Lung (tissue), 12 donors: Measurements from ENCODE around the gene KCNJ6. TPM values are rescaled to one million over a fixed set of nuclear protein-coding genes. Genes with fewer than 3 reads are reported as not detected.
"Not testable (repeated sequence)": the region's sequence is repeated elsewhere in the genome, so short reads cannot be mapped to it uniquely, and the experiment has no call there.

ENCODE experiments used
- ATAC-seq: fragments of 200-7000 bp; cut with Tn5 transposase; one replicate; pipeline ENCODE4 v1.9.1; 2020; ENCODE audit warnings: moderate number of reproducible peaks; ENCODE audit not compliant: insufficient read depth, low FRiP score
- DNase-seq, 3 donors: peaks; one replicate each; pipeline ENCODE4 v3.0.0-alpha.2; 2013 to 2017
- H3K27ac ChIP-seq, 2 donors: one replicate each; pipeline ENCODE4 v1.5.1; 2013; ENCODE audit warnings: mild to moderate bottlenecking in 2 of 2, moderate library complexity in 2 of 2, control low read depth in 1 of 2, inconsistent platforms in 1 of 2, low read depth in 1 of 2, low read length in 1 of 2
- H3K27me3 ChIP-seq, 3 donors: one replicate each; pipeline ENCODE4 v1.5.1; 2013; ENCODE audit warnings: low read length in 2 of 3; ENCODE audit not compliant: control insufficient read depth in 3 of 3, insufficient read depth in 3 of 3
- H3K36me3 ChIP-seq, 4 donors: one replicate each; pipeline ENCODE4 v1.5.1; 2013; ENCODE audit warnings: low read length in 4 of 4, mild to moderate bottlenecking in 1 of 4, moderate library complexity in 1 of 4; ENCODE audit not compliant: control insufficient read depth in 4 of 4, insufficient read depth in 4 of 4
- H3K4me1 ChIP-seq, 5 donors: one replicate each; pipeline ENCODE4 v1.5.1; 2013; ENCODE audit warnings: low read length in 5 of 5, mild to moderate bottlenecking in 2 of 5, moderate library complexity in 1 of 5; ENCODE audit not compliant: control insufficient read depth in 5 of 5, insufficient read depth in 5 of 5
- H3K4me3 ChIP-seq: one replicate; pipeline ENCODE4 v1.5.1; 2013; ENCODE audit warnings: mild to moderate bottlenecking, control low read depth, moderate library complexity
- H3K9ac ChIP-seq, 2 donors: one replicate each; pipeline ENCODE4 v1.5.1; 2013; ENCODE audit warnings: low read length in 2 of 2, control low read depth in 1 of 2; ENCODE audit not compliant: insufficient read depth in 1 of 2
- H3K9me3 ChIP-seq, 4 donors: one replicate each; pipeline ENCODE4 v1.5.1; 2013; ENCODE audit warnings: low read length in 3 of 4, mild to moderate bottlenecking in 1 of 4, moderate library complexity in 1 of 4; ENCODE audit not compliant: control insufficient read depth in 4 of 4, insufficient read depth in 3 of 4
- CTCF ChIP-seq: IDR thresholded peaks from 2 replicates; pipeline ENCODE4 v1.5.1; 2012; ENCODE audit warnings: mild to moderate bottlenecking; ENCODE audit errors: control extremely low read depth, extremely low read depth
- WGBS, 2 donors: extraction: QIAGEN DNeasy Blood & Tissue Kit; methylation state at CpG; one replicate each; pipeline ENCODE4 v1.1.7; 2013; 5-methylcytosine and 5-hydroxymethylcytosine counted together
- polyA plus RNA-seq, 2 donors: library from polyadenylated mRNA; stranded (reverse); fragments of 200-250 nt; gene quantifications; one replicate each; pipeline ENCODE4 v1.2.1, GENCODE V29; 2013
- total RNA-seq, 2 donors: library from RNA; depleted of rRNA in 1 of 2; stranded (reverse); fragments of >200 nt in 1 of 2; gene quantifications; one replicate each; pipeline ENCODE4 v1.2.1, GENCODE V29; 2014 to 2021
- donor health status: control.
- donor health status: control.
- donor health status: Bipolar disorder and iron deficiency.
- donor health status: healthy.
- donor health status: DM: yes; HTN: yes; CAD: no.

KCNJ6 gene
- total and polyA plus RNA-seq, 4 donors = 0.01 to 0.31 (median 0.03) TPM

- Histone ChIP-seq H3K27ac (no peak overlapping the region), H3K27me3 (no peaks in the 10 kb centered on the region), H3K36me3 (no peaks in the 10 kb centered on the region), H3K4me1 (peaks cover 0 to 9% (median 0%) of the 10 kb centered on the region in 5 donors), H3K9me3 (peaks cover 0 to 2% (median 0%) of the 10 kb centered on the region in 4 donors), H3K4me3 (no peak overlapping the region), H3K9ac (no peak overlapping the region)
- TF ChIP-seq CTCF = no peak
- DNase-seq (no peak), ATAC-seq (no peak)
- WGBS, 2 donors = 66 to 75% methylated on average over 5 of the region's 5 CpGs
Observed at GRCh38 chr21:37763298-37763697, 153.0 kb downstream of the KCNJ6 start.

- no peak overlapping the region for H3K27ac ChIP-seq
- peaks cover 0 to 2% (median 0%) of the 10 kb centered on the region in 4 donors for H3K9me3 ChIP-seq
- no peak overlapping the region for H3K4me3 ChIP-seq
- no peak overlapping the region for H3K9ac ChIP-seq
- H3K27me3 ChIP-seq = no peaks in the 10 kb centered on the region
- 73 to 79% methylated on average over 12 of the region's 12 CpGs for WGBS, 2 donors
- ATAC-seq (no peak), DNase-seq (peak; percentile 51 to 66 (median 61))
- H3K4me1 ChIP-seq = peaks cover 0 to 9% (median 0%) of the 10 kb centered on the region in 5 donors
- TF ChIP-seq CTCF = no peak
- H3K36me3 ChIP-seq = no peaks in the 10 kb centered on the region
Observed at GRCh38 chr21:37762606-37763005, 153.7 kb downstream of the KCNJ6 start.

DNA sequence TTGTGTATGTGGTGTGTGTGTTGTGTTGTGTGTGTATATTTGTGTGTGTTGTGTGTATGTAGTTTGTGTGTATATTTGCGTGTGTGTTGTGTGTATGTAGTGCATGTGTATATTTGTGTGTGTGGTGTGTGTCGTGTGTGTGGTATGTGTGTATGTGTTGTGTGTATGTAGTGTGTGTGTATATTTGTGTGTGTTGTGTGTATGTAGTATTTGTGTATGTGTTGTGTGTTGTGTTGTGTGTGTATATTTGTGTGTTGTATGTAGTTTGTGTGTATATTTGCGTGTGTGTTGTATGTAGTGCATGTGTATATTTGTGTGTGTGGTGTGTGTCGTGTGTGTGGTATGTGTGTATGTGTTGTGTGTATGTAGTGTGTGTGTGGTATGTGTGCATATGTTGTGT is 154.9 kb downstream of the KCNJ6 start:
- H3K4me1 ChIP-seq, H3K36me3 ChIP-seq, DNase-seq, H3K27ac ChIP-seq, ATAC-seq, H3K27me3 ChIP-seq, H3K9ac ChIP-seq, H3K9me3 ChIP-seq, H3K4me3 ChIP-seq: not testable (repeated sequence)
- WGBS, 2 donors = 98 to 99% methylated on average over 4 of the region's 4 CpGs

DNA sequence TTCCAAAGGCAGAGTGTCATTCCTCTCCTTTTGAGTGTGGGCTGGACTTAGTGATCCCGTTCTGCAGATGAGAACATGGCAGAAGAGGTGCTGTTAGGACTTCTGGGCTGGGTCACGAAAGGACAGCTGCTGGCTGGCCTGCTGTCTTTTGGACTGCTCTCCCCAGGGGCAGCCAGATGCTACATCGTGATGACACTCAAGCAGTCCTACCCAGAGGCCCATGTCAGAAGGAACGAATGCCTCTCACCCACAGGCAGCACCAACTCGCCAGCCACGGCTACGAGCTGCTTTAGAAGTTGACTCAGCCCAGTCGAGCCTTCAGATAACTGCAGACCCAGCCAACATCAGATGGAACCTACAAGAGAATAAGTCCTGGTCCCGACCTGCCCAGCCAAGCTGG is 156.5 kb downstream of the KCNJ6 start:
- Histone ChIP-seq H3K4me3 (no peak overlapping the region), H3K9me3 (peaks cover 0 to 2% (median 0%) of the 10 kb centered on the region in 4 donors), H3K36me3 (no peaks in the 10 kb centered on the region), H3K9ac (no peak overlapping the region), H3K27ac (no peak overlapping the region), H3K27me3 (peaks cover 0 to 2% (median 0%) of the 10 kb centered on the region in 3 donors), H3K4me1 (peaks cover 0 to 9% (median 0%) of the 10 kb centered on the region in 5 donors)
- ATAC-seq (no peak), DNase-seq (no peak)
- 87 to 88% methylated on average over 9 of the region's 9 CpGs for WGBS, 2 donors
- TF ChIP-seq CTCF = no peak
